Mesenchymal stem cell (in vitro differentiated cells and primary cell): Measurements from ENCODE around the gene SAMD1. TPM values are rescaled to one million over a fixed set of nuclear protein-coding genes. Genes with fewer than 3 reads are reported as not detected.

Experiments
- DNase-seq: peaks from one replicate; pipeline ENCODE4 v3.0.0-alpha.2; 2013
- H2AFZ ChIP-seq: one replicate; pipeline ENCODE4 v1.6.1; 2013; ENCODE audit warnings: low read depth, mild to moderate bottlenecking, control low read depth, inconsistent platforms, low read length, moderate library complexity
- H2AK5ac ChIP-seq: 2 replicates; pipeline ENCODE4 v1.6.1; 2013; ENCODE audit warnings: low read length, moderate library complexity, mild to moderate bottlenecking, inconsistent platforms; ENCODE audit not compliant: severe bottlenecking
- H2BK120ac ChIP-seq: one replicate; pipeline ENCODE4 v1.6.1; 2013; ENCODE audit warnings: low read depth, mild to moderate bottlenecking, inconsistent platforms, low read length, moderate library complexity
- H2BK12ac ChIP-seq, 2 experiments: one replicate each; pipeline ENCODE4 v1.6.1; 2013; ENCODE audit warnings: inconsistent platforms in 2 of 2, low read length in 2 of 2, mild to moderate bottlenecking in 2 of 2, moderate library complexity in 2 of 2, control low read depth in 1 of 2
- H2BK15ac ChIP-seq: one replicate; pipeline ENCODE4 v1.6.1; 2013; ENCODE audit warnings: mild to moderate bottlenecking, low read depth, inconsistent platforms; ENCODE audit not compliant: poor library complexity, severe bottlenecking
- H2BK5ac ChIP-seq: 2 replicates; pipeline ENCODE4 v1.6.1; 2013; ENCODE audit warnings: low read depth, mild to moderate bottlenecking, low read length, control low read depth, inconsistent platforms; ENCODE audit not compliant: poor library complexity, severe bottlenecking
- H3K14ac ChIP-seq, 2 experiments: one replicate each; pipeline ENCODE4 v1.6.1; 2013; ENCODE audit warnings: inconsistent platforms in 2 of 2, low read length in 2 of 2, control low read depth in 1 of 2, mild to moderate bottlenecking in 1 of 2, moderate library complexity in 1 of 2
- H3K18ac ChIP-seq, 2 experiments: one replicate each; pipeline ENCODE4 v1.6.1; 2013; ENCODE audit warnings: inconsistent platforms in 2 of 2, low read length in 2 of 2, control low read depth in 1 of 2, low read depth in 1 of 2, mild to moderate bottlenecking in 1 of 2
- H3K23ac ChIP-seq, 2 experiments: one replicate each; pipeline ENCODE4 v1.6.1; 2013; ENCODE audit warnings: inconsistent platforms in 2 of 2, low read length in 2 of 2, mild to moderate bottlenecking in 2 of 2, moderate library complexity in 2 of 2, control low read depth in 1 of 2
- H3K27ac ChIP-seq: 2 replicates; pipeline ENCODE4 v1.5.1; 2013; ENCODE audit warnings: mild to moderate bottlenecking, moderate library complexity, low read length, control low read depth, inconsistent platforms; ENCODE audit not compliant: poor library complexity, severe bottlenecking
- H3K27me3 ChIP-seq, 2 experiments: 2 replicates each; pipeline versions ENCODE4 v1.6.1 to v1.7.0; 2013; ENCODE audit warnings: low read length in 2 of 2, mild to moderate bottlenecking in 2 of 2, moderate library complexity in 2 of 2, control low read depth in 1 of 2, inconsistent platforms in 1 of 2; ENCODE audit not compliant: control insufficient read depth in 1 of 2, insufficient read depth in 1 of 2
- H3K36me3 ChIP-seq, 2 experiments: 2 replicates each; pipeline versions ENCODE4 v1.6.1 to v1.7.0; 2013; ENCODE audit warnings: low read length in 2 of 2, control low read depth in 1 of 2, inconsistent platforms in 1 of 2, low read depth in 1 of 2, mild to moderate bottlenecking in 1 of 2; ENCODE audit not compliant: insufficient read depth in 2 of 2, control insufficient read depth in 1 of 2
- H3K4ac ChIP-seq, 2 experiments: one replicate each; pipeline ENCODE4 v1.6.1; 2013; ENCODE audit warnings: inconsistent platforms in 2 of 2, low read length in 2 of 2, mild to moderate bottlenecking in 2 of 2, moderate library complexity in 2 of 2, control low read depth in 1 of 2, low read depth in 1 of 2
- H3K4me1 ChIP-seq: 2 replicates; pipeline ENCODE4 v1.6.1; 2013; ENCODE audit warnings: low read depth, low read length, control low read depth; ENCODE audit not compliant: control insufficient read depth, insufficient read depth
- H3K4me2 ChIP-seq: 2 replicates; pipeline ENCODE4 v1.6.1; 2013; ENCODE audit warnings: low read length, mild to moderate bottlenecking, inconsistent platforms; ENCODE audit not compliant: poor library complexity, severe bottlenecking
- H3K4me3 ChIP-seq, 2 experiments: 2 replicates each; pipeline versions ENCODE4 v1.5.1 to v1.7.0; 2013; ENCODE audit warnings: low read length in 2 of 2, mild to moderate bottlenecking in 2 of 2, control low read depth in 1 of 2, low read depth in 1 of 2; ENCODE audit not compliant: insufficient read depth in 1 of 2
- H3K79me1 ChIP-seq: replicated peaks from 2 replicates; pipeline ENCODE4 v1.6.1; 2013; ENCODE audit warnings: mild to moderate bottlenecking, control low read depth, low read length, inconsistent platforms; ENCODE audit not compliant: poor library complexity, severe bottlenecking
- H3K9ac ChIP-seq: 2 replicates; pipeline ENCODE4 v1.7.0; 2013; ENCODE audit warnings: mild to moderate bottlenecking, low read length, moderate library complexity
- H3K9me3 ChIP-seq: 2 replicates; pipeline ENCODE4 v1.7.0; 2013; ENCODE audit warnings: mild to moderate bottlenecking, low read length; ENCODE audit not compliant: control insufficient read depth
- H4K8ac ChIP-seq: one replicate; pipeline ENCODE4 v1.6.1; 2013; ENCODE audit warnings: inconsistent platforms, mild to moderate bottlenecking, low read length, moderate library complexity
- H4K91ac ChIP-seq: one replicate; pipeline ENCODE4 v1.6.1; 2013; ENCODE audit warnings: mild to moderate bottlenecking, low read length, inconsistent platforms
- WGBS: methylation state at CpG from one replicate; pipeline ENCODE4 v1.1.7; 2013; ENCODE audit warnings: mixed read lengths; 5-methylcytosine and 5-hydroxymethylcytosine counted together
- polyA plus RNA-seq, 2 experiments: library from polyadenylated mRNA; stranded (reverse); fragments of 200-250 nt; gene quantifications; one replicate each; pipeline ENCODE4 v1.2.3, GENCODE V29; 2013

Gene SAMD1
- 27.9 TPM for polyA plus RNA-seq (2013, experiment 1 of 2)
- polyA plus RNA-seq (2013, experiment 2 of 2): 26.5 TPM

GRCh38 chr19:14090509-14091080 is at the start of gene SAMD1:
SAMD1 (minus strand) TSS chr19:14090751.
- H3K9me3 ChIP-seq: peaks cover 8% of the 10 kb centered on the region
- no peak within 1 kb of the TSS for H2AFZ ChIP-seq
- H3K4me1 ChIP-seq: peaks cover 13% of the 10 kb centered on the region
- H2BK5ac ChIP-seq: no peak within 1 kb of the TSS
- H3K23ac ChIP-seq: peak within 1 kb of the TSS in 1 of 2 experiments; percentile 96
- WGBS: no CpG with 5 or more reads among the region's 65 CpGs
- peak; percentile 91 for DNase-seq
- H3K4ac ChIP-seq: peak within 1 kb of the TSS; percentile 12 to 87
- peak within 1 kb of the TSS; percentile 52 for H2BK15ac ChIP-seq
- no peaks in the 10 kb centered on the region for H3K27me3 ChIP-seq
- H3K18ac ChIP-seq: peak within 1 kb of the TSS; percentile 80 to 91
- H3K4me2 ChIP-seq: peak within 1 kb of the TSS; percentile 77
- H4K91ac ChIP-seq: peak within 1 kb of the TSS; percentile 57
- H3K14ac ChIP-seq: peak within 1 kb of the TSS in 1 of 2 experiments; percentile 68
- H3K36me3 ChIP-seq: peaks cover 16 to 28% of the 10 kb centered on the region in 2 experiments
- H2BK12ac ChIP-seq: peak within 1 kb of the TSS; percentile 18 to 66
- peak within 1 kb of the TSS; percentile 71 for H2BK120ac ChIP-seq
- H3K4me3 ChIP-seq: peak within 1 kb of the TSS; percentile 88 to 89
- H2AK5ac ChIP-seq: no peak within 1 kb of the TSS
- peak within 1 kb of the TSS; percentile 84 for H4K8ac ChIP-seq
- peak within 1 kb of the TSS; percentile 90 for H3K9ac ChIP-seq
- peak within 1 kb of the TSS; percentile 58 for H3K27ac ChIP-seq
- H3K79me1 ChIP-seq: peaks cover 8% of the 10 kb centered on the region

- Histone ChIP-seq H3K27ac (no peak overlapping the region), H3K9me3 (no peaks in the 10 kb centered on the region), H3K4me2 (no peak overlapping the region), H2BK120ac (no peak overlapping the region), H3K4me1 (peaks cover 11% of the 10 kb centered on the region), H4K8ac (no peak overlapping the region), H3K9ac (no peak overlapping the region), H3K36me3 (no peaks in the 10 kb centered on the region), H2BK5ac (no peak overlapping the region), H2AFZ (no peak overlapping the region), H3K27me3 (no peaks in the 10 kb centered on the region), H2AK5ac (no peak overlapping the region), H3K23ac (no peak overlapping the region), H3K79me1 (peaks cover 28% of the 10 kb centered on the region), H3K14ac (no peak overlapping the region), H2BK15ac (no peak overlapping the region), H3K4me3 (no peak overlapping the region), H2BK12ac (no peak overlapping the region), H3K4ac (no peak overlapping the region), H4K91ac (no peak overlapping the region), H3K18ac (peak overlapping the region in 1 of 2 experiments; percentile 7)
- WGBS: 50% methylated on average over 9 of the region's 9 CpGs
- peak; percentile 87 for DNase-seq
Measured at GRCh38 chr19:14139944-14140343, 49.4 kb upstream of the SAMD1 start.

GRCh38 chr19:14138576-14139265 is 48.2 kb upstream of the SAMD1 start:
- Histone ChIP-seq H2AK5ac (peak overlapping the region; percentile 40), H2BK15ac (no peak overlapping the region), H3K14ac (no peak overlapping the region), H4K91ac (no peak overlapping the region), H3K27me3 (no peaks in the 10 kb centered on the region), H2BK12ac (no peak overlapping the region), H2AFZ (no peak overlapping the region), H3K9me3 (no peaks in the 10 kb centered on the region), H3K18ac (peak overlapping the region in 1 of 2 experiments; percentile 22), H3K79me1 (peaks cover 30% of the 10 kb centered on the region), H3K4me2 (no peak overlapping the region), H3K9ac (peak overlapping the region; percentile 88), H3K4ac (peak overlapping the region in 1 of 2 experiments; percentile 67), H3K23ac (peak overlapping the region in 1 of 2 experiments; percentile 60), H3K27ac (peak overlapping the region; percentile 28), H4K8ac (no peak overlapping the region), H2BK5ac (no peak overlapping the region), H2BK120ac (no peak overlapping the region), H3K36me3 (no peaks in the 10 kb centered on the region), H3K4me1 (peaks cover 11% of the 10 kb centered on the region), H3K4me3 (peak overlapping the region in 1 of 2 experiments; percentile 6)
- 44% methylated on average over 4 of the region's 9 CpGs for WGBS
- peak; percentile 81 for DNase-seq
